Stimulated activated CD4-positive, alpha-beta T cell treated with anti-CD3 and anti-CD28 coated beads, Interleukin-15, amount 100 ng/mL, for 1 hour (primary cell): ENCODE measurements around the gene ACTBL2.
"Not testable (repeated sequence)": the region's sequence is repeated elsewhere in the genome, so short reads cannot be mapped to it uniquely, and the experiment has no call there.

Experiments used
- DNase-seq, 2 donors: peaks; one replicate each; pipeline ENCODE4 v3.0.0-alpha.2; 2020; ENCODE audit warnings: low read depth in 1 of 2, low spot score in 1 of 2

The ACTBL2 gene

DNA sequence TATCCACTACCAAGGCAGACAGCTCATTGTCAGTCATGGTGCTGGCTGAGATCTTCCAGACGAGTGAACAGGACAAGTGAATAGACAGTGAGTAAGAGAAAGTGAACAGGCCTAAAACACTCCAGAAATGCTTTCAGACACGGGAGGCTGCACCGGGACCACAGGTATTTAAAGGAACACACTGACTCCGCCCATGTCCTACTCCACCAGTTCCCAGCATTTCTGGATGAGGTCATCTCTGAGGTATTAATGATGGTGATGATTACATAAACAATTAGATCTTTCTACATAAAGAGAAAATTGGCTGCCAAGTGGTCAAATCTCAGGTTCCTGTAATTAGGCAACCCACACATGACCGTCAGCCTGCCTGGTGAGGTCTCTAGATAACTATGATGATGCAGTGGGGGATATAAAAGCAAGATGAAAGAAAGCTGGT lies at the start of gene ACTBL2:
ACTBL2 (minus strand) TSS at position 141 of the 436 bp plus-strand sequence; CDS start at position 37, 104 bp downstream.
- no peak for DNase-seq

DNA sequence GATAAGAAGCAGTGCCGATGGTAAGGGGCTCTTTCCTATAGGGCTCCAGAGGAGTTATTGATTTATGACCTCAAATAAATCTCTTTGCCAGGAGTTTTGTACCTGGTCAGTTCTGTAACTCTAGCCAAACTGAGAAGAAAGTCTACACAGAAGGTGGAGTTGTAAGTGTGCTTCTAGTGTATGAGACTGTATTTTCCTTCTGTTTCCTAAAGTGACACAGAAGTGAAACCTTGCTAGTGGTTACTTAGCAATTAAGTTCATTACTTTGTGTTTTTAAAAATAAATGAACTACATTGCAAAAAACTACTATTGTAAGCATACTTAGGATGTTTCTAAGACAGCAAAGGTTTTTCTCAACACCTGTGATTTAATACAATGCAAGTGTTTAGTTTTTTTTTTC lies 48.7 kb upstream of the ACTBL2 start:
- DNase-seq: no peak

DNA sequence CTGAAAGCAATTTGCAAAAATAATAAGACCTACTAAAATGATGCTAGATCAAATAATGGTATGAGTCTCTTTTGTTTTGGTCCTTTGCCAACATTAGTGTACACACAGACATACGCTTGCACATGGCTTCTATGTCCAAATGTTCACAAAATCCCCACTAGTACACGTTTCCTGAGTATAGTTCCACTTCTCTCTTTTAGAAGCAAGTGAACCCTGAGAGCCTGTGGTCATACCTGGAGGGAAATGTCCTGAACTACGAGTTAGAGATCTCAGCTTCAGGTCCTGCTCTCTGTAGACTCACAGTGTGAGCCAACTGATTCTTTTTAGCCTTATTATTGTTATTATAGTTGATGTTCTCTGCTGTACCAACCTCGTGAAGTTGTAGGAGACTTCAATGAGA lies 47.3 kb upstream of the ACTBL2 start:
- DNase-seq: no peak

DNA sequence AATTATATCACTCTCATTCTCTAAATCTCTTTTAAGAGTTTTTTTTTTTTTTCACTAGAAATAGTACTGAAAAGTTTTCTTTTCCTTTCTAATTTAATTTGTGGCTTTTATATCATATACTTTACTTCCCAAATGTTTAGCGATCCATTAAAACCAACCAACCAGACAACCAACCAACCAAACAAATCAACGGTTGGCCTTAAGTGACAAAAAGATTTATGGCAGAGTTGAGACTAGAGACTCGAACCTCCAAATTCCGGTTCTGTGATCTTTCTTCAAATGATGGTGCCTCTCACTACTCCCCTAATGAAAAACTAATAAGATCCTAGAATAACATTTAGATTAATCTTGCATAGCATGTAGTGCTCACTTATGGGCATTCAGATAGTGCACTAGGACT lies 45.3 kb upstream of the ACTBL2 start:
- no peak for DNase-seq

DNA sequence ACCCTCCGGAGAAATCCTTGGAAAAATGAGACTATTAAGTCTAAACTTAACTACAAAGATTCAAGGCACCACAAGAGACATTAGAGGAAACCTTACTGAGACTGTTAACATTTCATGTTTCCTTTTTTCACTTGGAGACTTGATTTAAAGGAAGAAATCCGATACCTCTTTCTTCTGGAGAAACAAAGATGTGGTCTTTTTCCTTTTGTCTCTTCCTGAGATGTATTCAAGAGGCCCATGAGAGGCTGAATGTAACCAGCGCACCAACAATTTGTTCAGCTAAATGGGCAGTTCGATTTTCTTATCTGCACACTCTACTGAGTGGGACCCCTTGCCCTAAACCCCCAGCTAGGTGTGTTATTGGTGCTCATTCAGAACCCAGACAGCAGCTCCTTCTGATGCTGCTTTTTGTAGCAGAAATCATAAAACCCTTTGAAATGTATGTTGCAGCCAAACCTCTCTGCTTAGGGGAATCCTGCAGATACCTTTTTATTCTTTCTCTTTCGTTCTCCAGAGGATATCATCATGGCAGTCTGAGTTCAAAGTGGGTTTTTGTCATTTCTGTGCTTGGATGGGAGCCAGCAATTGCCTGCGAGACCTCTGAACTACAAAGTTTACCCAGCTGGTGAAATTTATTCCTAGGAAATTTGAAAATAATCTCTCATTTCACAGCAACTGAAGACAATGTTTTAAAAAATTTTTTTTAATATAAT lies 41.9 kb upstream of the ACTBL2 start:
- no peak for DNase-seq

DNA sequence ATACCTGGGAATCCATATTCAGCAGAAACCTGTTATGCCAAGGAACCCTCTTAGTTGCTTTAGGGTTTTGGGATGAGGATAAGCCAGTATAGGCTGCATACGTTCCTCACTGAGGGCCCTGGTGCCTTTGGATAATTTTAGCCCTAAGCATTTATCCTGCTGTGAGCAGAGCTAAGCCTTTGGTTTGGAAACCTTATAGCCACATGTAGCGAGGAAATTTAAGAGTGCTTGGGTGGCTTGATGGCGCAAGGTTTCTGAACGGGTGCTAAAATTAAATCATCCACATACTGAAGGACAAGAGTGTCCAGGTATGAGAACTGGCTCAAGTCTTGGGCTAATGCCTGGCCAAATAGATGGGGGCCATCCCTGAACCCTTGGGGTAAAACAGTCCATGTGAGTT lies 39.9 kb upstream of the ACTBL2 start:
- DNase-seq: not testable (repeated sequence)

DNA sequence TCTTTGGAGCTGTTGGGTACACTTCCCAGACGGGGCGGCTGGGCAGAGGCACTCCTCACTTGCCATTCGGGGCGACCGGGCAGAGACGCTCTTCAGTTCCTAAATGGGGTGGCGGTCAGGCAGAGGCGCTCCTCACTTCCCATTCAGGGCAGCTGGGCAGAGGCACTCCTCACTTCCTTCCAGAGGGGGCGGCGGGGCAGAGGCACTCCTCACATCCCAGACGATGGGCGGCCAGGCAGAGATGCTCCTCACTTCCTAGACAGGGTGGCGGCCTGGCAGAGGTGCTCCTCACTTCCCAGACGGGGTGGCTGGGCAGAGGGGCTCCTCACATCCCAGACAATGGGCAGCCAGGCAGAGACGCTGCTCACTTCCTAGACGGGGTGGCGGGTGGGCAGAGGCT lies 35.8 kb upstream of the ACTBL2 start:
- DNase-seq: not testable (repeated sequence)

DNA sequence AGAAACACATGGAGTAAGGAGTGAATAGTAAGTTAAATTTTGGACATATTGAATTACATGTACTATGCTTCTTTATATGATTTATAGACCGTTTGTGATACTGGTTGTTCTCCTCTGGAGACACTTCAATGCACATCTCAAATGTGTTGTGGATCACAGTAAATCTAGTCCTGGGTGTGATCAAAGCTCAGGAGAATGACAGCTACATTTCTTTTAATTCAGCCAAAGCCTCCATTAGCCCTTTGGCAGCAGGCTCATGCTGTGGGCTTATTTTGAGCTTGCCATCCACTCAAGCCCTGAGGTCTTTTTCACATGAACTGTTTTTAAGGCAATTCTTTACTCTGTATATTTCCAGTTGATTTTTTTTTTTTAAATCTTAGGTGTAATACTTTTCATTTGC lies 34.6 kb upstream of the ACTBL2 start:
- no peak for DNase-seq

DNA sequence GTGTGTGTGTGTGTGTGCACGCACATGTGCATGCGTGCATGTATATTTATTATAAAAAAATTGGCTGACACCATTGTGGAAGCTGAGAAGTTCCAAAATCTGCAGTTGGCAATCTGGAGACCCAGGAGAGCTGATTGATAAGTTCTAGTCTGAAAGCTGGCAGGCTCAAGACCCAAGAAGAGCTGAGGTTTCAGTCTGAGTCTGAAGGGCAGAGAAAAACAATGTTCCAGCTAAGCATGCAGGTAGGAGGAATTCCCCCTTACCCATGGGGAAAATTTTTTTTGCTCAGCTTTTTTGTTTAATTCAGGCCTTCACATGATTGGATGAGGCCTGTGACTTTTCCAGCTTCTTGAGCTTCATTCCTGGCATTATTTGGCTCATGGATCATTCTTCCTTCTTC lies 31.2 kb upstream of the ACTBL2 start:
- no peak for DNase-seq

DNA sequence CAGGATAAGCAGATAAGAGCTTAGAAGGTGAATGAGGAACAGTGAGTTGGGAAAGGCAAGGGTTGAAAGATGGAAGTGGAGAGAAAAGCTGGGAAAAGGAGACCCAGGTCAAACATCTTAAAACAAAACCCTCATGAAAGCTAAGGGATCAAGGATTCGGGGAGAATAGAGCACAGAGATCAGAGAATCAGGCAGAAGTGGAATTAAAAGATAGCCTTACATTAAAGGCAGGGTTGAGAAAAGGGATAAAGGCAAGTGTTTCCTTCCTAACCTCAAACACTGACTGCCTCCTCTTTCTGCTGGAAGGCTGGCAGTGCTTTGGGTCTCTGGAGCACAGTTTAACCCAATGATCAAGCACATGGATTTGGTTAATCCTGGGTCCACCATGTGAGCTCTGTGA lies 28.7 kb upstream of the ACTBL2 start:
- DNase-seq: no peak

DNA sequence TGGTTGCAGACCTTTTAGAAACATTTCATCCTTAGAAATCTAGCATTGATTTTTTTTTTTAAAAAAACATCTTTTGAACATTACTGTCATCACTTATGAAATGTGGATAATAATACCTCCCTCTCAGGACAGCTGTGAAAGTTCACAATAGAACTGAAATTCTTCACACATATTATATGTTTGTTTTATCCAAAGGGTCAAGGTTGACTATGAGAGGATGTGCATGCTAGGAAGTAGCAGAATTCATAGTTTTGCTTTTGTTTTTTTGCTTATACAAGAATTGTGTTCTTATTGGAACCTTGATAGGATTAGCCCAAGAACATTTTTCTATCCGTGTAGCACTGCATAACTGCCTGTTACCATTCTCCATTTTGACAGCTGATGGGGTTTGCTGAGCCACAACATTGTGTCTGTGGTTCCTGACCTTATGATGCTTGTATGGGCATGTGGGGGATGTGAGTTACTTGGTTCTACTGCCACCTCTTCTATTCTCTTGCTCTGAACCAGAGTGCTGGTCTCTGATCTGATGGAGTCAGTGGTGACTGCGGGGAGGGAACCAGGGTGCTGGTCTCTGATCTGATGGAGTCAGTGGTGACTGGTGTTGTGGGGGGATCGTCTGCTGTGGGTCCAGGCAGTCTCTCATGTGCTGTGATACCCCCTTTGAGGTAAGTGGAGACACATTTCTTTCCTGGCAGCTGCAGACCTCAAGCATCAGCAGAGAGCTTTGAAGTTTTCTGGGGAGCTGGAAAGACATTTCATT lies 27.1 kb upstream of the ACTBL2 start:
- DNase-seq: no peak

DNA sequence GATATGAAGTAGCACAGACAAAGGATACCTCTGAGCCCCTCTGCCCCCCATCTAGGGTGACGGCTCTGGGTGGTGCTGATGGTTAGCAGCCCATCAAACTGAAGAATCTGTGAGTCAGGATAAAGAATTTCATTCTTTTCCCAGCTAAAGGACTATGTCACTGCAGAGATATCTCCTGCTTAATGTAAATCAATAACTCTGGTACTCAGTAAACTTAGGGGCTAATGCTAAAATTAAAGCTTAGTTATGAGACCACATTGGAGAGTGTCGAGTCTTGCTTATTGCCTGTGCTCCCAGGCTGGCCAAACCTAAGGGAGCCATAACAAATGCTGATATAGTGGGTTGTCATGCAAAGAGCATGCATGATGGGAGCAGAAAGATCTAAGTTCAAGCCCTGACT lies 25.6 kb upstream of the ACTBL2 start:
- no peak for DNase-seq

DNA sequence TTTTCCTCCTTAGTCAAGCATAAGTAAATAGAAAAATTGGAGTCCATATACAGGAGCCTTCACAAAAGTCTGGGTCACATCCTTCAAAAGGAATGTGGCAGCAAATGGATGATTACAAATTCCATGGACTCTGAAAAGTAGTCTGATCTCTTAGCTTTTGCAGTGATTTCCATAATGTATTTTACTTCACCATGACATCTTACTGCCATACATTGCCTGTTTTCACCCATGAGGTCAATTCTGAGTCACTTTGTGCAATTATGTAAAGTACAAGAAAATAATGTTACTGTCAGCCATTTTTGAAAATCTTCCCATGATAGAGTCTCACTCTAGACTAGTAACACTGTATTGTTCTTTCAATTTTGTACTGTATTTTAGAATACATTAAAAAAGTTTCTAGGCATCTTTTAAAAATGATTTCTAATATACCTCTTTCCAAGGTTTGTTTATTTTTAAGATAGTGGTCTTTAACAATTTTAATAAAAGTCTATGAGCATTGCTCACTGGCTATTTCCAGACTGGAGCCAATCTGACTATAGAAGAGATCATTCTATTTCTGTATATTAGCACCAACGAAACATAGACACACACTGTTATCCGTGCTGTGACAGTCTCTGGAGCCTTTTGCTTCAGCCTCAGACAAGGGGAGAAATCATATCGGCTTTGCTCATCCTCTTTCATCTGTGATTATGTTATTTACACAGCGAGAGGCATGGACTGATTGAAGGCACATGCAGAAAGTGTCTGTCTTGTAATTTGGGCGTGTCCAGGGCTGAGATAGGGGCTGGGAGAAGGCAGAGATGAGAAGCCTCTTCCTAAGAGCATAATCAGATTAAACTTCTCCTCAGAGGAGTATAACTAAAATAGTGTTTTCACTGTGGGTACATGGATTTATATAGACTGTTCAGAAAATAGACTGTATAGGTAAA lies 22.9 kb upstream of the ACTBL2 start:
- no peak for DNase-seq

DNA sequence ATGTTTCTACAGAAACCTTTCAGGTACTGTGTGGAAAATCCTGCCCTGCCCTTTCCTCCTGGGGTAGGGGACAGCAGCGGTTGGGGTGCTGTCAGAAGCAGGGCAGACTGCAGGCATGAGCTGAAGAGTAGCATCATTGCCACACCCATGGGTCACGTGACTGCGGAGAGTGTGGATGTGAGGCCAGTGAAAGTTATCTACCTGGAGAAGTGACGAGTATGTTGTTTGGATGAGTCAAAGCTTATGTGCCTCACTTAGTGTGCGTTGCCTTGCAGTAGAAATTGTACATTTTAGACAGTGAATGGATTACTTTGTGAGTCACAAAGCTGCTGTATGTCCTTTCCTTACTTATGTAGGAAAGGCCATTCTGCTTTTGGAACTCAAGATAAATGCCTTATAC lies 21.7 kb upstream of the ACTBL2 start:
- no peak for DNase-seq

DNA sequence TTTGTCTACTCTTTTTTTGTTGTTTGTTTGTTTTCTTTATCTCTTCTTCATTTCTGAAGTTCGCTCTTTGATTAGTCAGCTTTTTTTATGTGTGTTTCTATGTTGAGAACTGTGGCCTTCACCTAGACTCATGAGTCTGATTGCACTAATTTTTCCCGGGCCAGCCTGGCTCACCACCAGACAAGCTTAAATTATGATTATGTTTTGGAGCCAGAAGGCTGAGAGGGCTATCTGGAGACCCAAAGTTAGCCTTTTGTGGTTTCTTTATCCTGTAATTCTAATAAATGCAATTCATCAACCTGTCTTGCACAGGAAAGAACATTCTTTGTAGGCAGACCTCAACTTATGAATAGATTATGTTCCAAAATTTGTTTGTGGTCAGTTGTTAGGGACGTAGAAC lies 20.8 kb upstream of the ACTBL2 start:
- no peak for DNase-seq

DNA sequence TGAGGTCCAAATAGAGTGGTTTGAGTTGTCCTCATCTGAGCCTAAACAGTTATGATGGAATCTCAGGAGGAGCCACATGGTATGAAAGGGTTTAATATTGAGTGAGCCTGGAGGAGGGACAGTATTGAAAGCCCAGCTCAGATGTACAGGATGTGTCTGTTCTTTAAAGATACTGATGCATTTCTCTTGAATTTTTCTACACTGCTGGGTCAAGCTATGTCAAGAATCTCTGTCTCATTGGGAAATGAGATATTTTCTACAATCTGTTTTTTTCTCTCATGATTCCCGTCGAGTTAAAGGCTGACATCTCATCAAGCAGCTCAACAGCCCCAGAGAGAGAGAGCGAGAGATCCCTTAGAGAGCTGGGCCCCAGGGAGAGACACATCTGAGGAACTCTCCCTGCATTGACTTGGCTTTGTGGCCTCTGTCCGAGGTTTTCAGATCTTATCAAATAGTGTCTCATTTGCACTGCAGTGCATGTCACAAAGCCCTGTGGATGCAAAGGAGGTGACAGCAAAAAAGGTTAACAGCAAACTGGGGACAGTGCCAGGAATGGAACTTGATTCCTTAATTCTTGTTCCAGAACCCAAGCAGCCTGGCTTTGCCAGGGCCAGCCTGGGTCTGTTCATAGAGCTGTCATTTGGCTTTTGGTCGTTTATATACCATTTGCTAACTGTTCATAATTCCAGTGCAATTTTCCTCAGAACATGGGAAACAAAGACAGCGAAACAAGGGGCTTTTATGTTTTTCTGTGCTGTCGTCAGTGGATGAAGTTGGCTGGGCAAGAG lies 19.0 kb upstream of the ACTBL2 start:
- DNase-seq: no peak

DNA sequence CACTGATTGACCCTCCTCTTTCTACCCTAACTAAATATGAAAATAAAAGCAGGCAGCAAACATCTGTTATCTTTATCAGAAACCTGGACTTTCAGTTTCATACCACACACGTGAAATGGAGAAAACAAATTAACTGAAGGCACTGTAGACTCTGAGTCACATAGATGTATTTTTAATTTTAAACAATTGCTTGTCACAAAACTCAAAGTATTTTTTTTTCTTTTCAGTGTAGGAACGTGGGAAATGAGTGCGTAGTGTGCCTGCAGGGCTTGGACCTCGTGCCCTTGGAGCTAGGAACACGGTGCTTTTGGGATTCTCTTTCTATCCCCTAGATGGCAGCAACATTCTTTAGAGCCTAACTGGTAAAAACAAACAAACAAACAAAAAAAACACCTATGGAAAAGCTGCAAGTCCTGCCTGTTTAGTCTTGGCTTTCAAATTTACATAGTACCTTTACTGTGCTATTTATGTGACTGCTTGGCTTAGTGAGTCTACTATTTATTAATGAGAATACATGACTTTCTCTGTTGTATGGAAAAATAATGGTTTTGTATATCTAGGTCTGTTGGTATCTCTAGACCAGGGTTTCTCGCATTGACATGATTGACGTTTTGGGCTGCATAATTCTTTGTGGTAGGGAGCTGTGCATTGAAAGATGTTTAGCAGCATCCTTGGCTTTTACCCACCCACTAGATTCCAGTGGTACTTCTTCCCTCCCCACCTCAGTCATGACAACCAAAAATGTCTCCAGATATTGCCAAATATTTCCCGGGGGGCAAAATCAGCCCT lies 16.8 kb upstream of the ACTBL2 start:
- DNase-seq: no peak

DNA sequence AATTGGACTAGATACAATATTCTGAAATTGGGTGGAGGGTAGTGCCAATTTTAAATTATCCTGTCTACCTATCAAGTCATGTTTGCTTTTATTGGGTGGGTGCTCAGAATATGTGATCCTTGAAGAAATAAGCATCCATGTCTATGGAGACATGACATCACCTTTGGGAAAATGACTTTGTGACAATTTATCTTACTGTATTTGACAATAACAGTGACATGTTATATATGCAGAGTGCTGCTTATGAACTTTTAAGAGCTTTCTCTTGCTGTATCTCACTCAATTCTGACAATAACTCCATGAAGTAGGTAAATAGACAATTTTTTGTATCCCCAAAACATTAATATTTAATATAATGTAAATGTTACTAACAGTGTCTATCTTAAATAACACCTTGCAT lies 15.1 kb upstream of the ACTBL2 start:
- no peak for DNase-seq

DNA sequence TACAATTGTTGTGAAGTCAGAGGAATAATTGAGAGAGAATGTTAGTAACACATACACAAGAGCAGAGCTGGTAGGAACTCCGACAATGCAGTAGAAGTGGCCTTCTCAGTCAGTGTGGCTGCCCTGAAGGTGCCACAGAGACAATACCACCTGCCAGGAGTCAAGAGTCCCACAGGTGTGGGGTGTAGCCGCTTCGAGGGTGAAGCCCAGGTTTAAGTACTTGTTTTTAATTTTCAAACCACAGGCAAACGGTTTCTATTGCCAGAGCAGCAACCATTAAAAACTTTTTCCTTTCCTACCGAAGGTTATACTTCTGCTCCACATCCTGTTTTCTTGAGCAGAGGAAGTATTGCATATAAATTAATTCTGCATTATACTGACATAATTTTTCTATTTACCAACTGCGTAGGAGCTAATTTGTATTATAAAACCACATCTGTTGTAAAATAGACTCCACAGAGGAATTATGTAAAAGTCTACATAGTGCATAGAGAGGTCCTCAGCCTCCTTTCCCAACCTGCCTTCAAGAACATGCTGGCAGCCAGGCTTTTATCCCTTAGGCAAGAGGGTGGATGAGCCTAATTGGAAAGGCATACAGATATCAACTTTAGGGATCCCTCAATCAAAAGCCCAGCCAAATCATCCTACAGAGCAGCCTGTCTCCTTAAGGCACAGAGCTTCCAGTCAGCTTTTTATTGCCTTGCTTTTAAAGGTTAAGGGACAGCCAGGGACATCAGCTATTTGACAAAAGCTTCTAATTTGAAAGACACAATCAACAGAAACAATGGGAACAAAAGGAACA lies 12.9 kb upstream of the ACTBL2 start:
- DNase-seq: no peak
